NCI-H1417 treated with DMSO at 0.1 percent for 48 hours (cell line): ENCODE data around the gene CRYM.
"Not testable (repeated sequence)": the region's sequence is repeated elsewhere in the genome, so short reads cannot be mapped to it uniquely, and the experiment has no call there.

Source experiments
- DNase-seq: peaks from one replicate; lab custom pipeline; 2025; lab: John Stamatoyannopoulos, UW

Gene CRYM

DNA sequence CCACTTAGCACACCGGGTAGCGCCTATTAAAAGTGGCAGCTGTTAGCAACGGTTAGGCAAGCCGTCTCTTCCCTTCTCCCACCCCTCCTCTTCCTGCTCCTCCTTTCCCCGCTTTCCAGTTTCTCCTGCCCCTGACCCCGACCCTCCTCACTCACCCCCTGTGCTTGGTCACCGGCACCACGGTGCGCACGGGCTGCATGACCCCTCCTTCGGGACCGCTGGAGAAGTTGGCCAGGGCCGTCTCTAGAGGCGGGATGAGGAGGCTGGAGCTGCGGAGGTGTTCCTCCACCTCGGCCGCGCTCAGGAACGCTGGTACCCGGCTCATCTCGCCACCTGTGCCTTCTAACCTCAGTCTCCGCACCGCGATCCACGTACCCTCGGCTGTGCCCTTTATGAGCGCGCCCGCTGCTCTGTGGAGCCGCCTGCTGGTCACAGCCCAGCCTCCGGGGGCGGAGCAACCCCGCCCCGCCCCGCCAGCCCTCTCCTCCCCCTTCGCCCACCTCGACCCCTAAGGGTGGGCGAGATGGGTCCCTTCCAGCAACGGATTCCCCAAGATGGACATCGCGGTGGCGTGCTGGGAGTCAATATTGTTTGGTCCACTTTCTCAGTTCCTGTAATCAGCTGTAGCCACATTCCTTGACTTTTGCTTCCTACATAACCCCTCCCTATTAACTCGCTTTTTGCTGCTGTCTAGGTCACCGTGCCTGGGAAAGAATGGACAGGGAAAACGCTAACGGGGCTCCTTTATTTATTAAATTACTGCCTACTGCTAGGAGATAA is at the start of gene CRYM:
TSS of gene CRYM (minus strand) at position 364 of the 780 bp plus-strand sequence. CDS start at position 325, 39 bp downstream.
- DNase-seq = peak; percentile 30

GRCh38 chr16:21327046-21327445 is 49.0 kb upstream of the CRYM start:
- DNase-seq = no peak

DNA sequence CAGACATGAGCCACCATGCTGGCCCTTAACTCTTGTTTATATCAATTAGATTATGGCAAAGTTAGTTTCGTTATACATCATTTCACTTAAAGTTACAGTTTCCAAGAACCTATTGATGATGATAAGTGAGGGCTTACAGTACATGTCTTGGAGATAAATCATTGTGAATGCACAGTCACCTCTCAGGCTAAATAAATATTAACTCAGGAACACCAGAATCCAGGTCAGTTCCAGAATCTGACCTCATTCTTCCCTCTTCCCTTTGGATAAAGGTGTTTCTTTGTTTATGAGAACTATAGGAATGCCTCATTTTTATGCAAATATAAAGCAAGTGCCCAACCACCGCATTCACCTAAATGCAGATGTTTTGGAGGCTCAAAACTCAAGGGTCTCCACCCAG is 48.4 kb upstream of the CRYM start:
- no peak for DNase-seq

- DNase-seq = no peak
Measured at GRCh38 chr16:21324267-21324666, 46.2 kb upstream of the CRYM start.

DNA sequence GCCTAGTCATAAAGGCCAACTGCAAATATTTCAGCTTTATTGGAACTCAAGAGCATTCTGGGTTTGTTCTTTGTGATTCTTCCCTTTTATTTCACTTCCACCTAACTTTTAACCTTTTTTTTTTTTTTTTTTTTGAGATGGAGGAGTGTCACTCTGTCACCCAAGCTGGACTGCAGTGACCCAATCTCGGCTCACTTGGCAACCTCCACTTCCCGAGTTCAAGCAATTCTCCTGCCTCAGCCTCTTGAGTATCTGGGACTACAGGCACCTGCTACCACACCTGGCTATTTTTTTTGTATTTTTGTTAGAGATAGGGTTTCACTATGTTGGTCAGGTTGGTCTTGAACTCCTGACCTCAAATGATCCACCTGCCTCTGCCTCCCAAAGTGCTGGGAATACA is 44.2 kb upstream of the CRYM start:
- DNase-seq = not testable (repeated sequence)

GRCh38 chr16:21321736-21322135 is 43.6 kb upstream of the CRYM start:
- no peak for DNase-seq

GRCh38 chr16:21314339-21314738 is 36.2 kb upstream of the CRYM start:
- DNase-seq = no peak

- DNase-seq = not testable (repeated sequence)
Measured at GRCh38 chr16:21312863-21313372, 34.8 kb upstream of the CRYM start.

- DNase-seq = not testable (repeated sequence)
Measured at GRCh38 chr16:21312046-21312445, 34.0 kb upstream of the CRYM start.

GRCh38 chr16:21306712-21307111 is 28.6 kb upstream of the CRYM start:
- not testable (repeated sequence) for DNase-seq

GRCh38 chr16:21302898-21303528 is 24.9 kb upstream of the CRYM start:
- DNase-seq = no peak

DNA sequence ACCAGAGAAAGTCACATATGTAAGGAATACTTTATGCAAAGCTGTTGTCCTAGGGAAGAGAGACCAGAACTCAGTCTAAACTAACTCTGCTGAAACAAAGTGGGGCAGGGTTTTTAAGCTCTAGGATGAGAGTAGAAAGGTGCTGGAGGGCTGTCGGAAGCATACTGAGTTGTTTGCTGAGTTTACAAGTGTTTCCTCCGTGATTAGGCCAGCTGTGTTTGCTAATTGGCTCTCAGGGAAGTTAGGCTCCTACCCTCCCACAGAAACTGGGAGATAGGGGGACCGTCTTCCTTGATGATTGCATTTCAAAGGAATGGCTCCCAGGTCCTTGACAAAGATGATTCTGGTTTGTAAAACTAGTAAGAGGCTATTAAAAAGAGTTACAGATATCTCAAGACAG is 24.4 kb upstream of the CRYM start:
- no peak for DNase-seq

- DNase-seq = no peak
Measured at GRCh38 chr16:21301895-21302291, 23.8 kb upstream of the CRYM start.

DNA sequence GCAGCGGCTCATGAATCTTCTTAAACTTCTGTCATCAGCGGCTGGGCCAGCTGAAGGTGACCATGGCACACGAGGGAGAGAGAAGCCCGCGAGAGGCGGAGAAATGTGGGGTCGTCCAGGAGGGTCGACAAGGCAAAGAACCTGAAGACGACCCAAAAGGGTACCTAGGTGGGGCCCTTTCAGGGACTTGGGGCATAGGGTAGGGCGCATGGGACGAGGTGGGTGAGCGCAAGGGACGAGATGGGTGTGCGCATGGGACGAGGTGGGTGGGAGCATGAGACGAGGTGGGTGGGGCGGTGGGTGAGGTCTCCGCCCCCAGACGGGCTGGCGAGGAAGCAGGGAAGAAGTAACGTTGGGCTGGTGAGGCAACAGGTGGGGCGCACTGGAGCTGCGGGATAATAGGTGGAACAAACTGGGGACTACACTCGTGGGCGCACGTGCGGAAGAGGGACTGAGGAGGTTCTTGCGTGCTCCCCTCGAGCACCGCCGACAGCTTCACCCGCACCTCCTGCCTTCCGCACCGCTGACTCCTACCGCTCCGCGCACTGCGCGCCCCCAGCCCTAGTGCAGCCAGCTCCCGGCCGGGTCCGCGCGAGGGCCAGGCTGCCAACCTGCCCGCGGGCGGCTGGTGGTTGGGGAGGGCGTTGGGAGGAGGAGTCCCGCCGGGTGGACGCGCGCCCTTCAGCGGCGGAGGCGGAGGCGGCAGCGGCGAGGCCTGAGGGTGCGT is 23.2 kb upstream of the CRYM start:
- DNase-seq = no peak

DNA sequence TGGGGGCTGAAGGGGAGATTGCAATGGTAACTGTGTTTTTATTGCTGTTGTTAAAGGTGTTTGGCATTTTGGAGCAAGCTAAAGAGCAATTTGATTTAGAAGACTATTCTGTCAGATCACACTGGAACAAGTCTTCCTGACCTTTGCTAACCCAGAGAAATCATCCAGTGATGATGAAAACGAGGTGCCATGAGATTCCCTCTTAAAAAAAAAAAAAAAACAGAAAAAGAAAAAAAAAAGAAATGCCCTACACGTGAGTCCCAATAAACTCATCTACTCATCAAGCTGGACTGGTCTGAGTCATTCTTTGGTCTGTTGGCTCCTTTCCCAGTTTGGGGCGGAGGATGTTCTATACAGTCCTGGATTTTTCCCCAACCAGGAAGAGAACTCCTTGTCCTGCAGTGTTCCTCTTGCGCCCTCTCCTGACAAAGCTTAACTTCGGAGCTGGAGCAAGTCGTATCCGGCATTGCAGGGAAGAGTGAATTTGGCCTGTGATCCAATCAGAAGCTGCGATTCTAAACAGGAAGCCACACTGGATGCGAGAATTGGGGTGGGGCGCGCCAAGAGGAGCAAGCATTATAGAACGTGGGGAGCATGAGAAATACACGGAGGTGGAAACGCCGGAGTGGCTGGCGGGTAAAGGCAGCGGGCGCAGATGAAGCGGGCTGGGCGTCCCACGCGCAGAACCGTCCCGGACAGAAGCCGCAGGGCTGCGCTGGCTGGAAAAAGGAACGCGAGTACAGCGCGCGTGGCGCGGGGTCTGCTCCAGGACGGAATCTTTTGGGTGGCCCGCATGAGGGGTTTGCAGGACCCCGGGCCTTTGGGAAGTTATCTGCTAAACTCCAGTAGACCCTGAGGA is 22.4 kb upstream of the CRYM start:
- peak; percentile 81 for DNase-seq

DNA sequence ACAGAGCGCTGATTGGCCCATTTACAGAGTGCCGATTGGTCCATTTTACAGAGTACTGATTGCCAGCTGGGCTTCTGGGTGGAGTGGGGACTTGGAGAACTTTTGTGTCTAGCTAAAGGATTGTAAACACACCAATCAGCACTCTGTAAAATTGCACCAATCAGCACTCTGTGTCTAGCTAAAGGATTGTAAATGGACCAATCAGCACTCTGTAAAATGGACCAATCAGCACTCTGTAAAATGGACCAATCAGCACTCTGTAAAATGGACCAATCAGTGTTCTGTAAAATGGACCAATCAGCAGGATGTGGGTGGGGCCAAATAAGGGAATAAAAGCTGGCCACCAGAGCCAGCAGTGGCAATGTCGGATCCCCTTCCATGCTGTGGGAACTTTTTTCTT is 11.7 kb upstream of the CRYM start:
- not testable (repeated sequence) for DNase-seq

DNA sequence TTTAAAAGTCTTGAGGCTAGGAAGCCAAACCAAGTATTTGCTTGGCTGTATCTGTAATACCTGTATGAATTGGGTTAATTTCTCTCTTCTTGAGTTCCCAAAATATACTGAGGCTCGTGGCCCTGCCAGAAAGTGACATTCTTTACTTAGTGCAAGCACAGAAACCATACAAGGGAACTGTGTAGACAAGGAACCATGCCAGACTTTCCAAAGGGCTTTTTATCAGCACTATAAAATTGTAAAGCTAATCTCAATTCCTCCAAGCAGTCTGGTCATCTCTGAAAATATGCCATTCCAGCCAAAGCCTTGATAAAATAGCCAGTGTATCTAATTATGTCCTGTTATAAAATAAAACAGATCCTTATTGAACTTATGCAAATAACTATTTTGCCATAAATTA is 7.2 kb upstream of the CRYM start:
- DNase-seq = no peak

DNA sequence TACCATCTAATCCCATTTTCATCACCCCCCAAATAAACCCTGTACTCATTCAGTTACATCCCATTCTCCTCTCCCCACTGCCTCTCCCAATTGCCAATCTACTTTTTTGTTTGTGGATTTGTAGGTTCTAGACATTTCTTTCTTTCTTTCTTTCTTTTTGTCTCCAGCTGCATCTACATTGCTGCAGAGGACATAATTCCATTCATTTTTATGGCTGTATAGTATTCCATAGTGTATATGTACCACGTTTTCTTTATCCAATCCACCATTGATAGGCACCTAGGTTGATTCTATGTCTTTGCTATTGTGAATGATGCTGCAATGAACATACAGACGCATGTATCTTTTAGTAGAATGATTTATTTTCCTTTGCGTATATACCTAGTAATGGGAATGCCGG is 6.3 kb upstream of the CRYM start:
- no peak for DNase-seq

DNA sequence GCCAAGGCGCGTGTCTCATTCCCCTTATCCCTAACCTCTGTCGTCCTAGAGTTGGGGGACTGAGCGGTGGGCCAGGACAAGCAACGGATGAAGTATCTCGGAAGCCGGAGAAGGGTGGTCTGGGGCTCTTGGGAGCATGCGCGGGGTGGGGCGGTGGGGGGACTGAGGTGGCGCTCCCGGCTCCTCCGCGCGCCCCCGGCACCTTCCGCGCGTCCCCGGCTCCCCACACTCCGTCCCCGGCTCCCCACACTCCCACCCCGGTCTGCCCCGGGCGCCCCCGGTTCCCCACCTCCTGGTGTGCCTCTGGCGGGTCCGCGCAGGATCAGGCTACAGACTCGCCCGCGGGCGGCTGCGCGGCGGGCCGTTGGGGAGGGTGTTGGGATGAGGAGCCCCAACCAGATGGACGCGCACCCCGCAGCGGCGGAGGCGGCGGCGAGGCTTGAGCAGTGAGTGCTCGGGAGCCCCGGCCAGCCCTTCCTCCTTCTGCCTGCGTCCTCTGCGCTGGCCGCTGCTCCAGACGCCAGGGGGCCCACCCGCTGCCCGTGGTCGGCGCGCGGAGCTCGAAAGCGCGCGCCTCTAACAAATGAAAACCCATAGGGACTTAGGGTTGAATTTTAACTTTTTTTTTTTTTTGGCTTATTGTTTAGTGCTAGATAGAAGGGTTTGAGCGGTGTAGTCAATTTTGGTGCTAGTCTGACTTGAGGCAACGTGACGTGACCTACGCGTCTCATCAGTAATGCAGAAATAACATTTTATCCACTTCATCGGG is 5.6 kb upstream of the CRYM start:
- no peak for DNase-seq

DNA sequence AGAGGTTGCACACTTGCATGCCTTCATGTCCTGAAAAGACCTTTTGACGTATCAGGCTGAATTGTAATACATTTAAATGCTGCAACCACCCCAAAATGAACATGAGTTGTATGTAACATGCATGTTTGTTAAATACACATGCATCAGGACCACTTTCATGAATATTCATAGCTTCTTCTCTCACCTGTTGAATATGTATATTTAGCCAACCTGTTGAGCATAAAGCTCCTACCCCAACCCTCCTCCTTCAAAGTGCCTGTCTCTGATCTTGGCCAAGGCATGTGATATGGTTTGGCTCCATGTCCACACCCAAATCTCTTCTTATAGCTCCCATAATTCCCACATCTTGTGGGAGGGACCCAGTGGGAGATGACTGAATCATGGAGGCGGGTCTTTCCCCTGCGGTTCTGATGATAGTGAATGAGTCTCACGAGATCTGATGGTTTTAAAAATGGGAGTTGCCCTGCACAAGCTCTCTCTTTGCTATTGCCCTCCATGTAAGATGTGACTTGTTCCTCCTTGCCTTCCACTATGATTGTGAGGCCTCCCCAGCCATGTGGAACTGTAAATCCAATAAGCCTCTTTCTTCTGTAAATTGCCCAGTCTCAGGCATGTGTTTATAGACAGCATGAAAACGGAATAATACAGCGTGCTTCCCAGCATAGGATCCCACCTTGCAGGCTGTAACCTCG is 3.8 kb upstream of the CRYM start:
- no peak for DNase-seq
